Psoas muscle (tissue), 8 donors: Measurements from ENCODE around the gene ABCA12. TPM values are rescaled to one million over a fixed set of nuclear protein-coding genes. Genes with fewer than 3 reads are reported as not detected.

Experiments used
- ATAC-seq, 4 donors: fragments of 200-7000 bp; cut with Tn5 transposase; one replicate each; pipeline ENCODE4 v1.9.1; 2020; ENCODE audit warnings: moderate library complexity in 3 of 4, mild to moderate bottlenecking in 2 of 4
- DNase-seq, 2 donors: peaks; one replicate each; pipeline ENCODE4 v3.0.0-alpha.2; 2020
- H3K27ac ChIP-seq: fragments of 200-600 bp; one replicate; pipeline ENCODE4 v1.8.0; 2022
- H3K27me3 ChIP-seq, 3 donors: fragments of 200-600 bp in 1 of 3; one replicate each; pipeline versions ENCODE4 v1.6.1 to v1.8.0; 2013 to 2022; ENCODE audit warnings: low read length in 2 of 3, mild to moderate bottlenecking in 2 of 3, moderate library complexity in 1 of 3; ENCODE audit not compliant: insufficient read depth in 3 of 3
- H3K36me3 ChIP-seq, 2 donors: fragments of 200-600 bp in 1 of 2; one replicate each; pipeline versions ENCODE4 v1.6.1 to v1.8.0; 2013 to 2022; ENCODE audit warnings: low read depth in 1 of 2, mild to moderate bottlenecking in 1 of 2, moderate library complexity in 1 of 2; ENCODE audit not compliant: insufficient read depth in 1 of 2
- H3K4me1 ChIP-seq: fragments of 200-600 bp; one replicate; pipeline ENCODE4 v1.8.0; 2022
- H3K4me3 ChIP-seq: fragments of 200-600 bp; one replicate; pipeline ENCODE4 v1.8.0; 2022; ENCODE audit warnings: mild to moderate bottlenecking
- H3K9me3 ChIP-seq: fragments of 200-600 bp; one replicate; pipeline ENCODE4 v1.8.0; 2022
- CTCF ChIP-seq: fragments of 200-600 bp; IDR thresholded peaks from one replicate; pipeline ENCODE4 v1.8.0; 2022; ENCODE audit warnings: antibody characterized with exemption
- WGBS, 3 donors: extraction: QIAGEN DNeasy Blood & Tissue Kit; methylation state at CpG; one replicate each; pipeline versions ENCODE4 v1.1.6 to v1.1.7; 2013; 5-methylcytosine and 5-hydroxymethylcytosine counted together
- intact Hi-C, 2 donors: fragments of 100-400 bp; cut with DNase I; formaldehyde crosslinking; loops; one replicate each; pipeline versions ENCODE4 v1.11.0 to v1.14.2; 2022
- polyA plus RNA-seq, 3 donors: library from polyadenylated mRNA; stranded (reverse); fragments of 200-250 nt; gene quantifications; one replicate each; pipeline ENCODE4 v1.2.3, GENCODE V29; 2013
- total RNA-seq, 4 donors: library from RNA; stranded (reverse); fragmentation: NEBNext Ultra II Directional in 2 of 4; extraction: Animal tissue kit (Norgen Biotek cat#: 25700) in 2 of 4; gene quantifications; one replicate each; pipeline versions ENCODE4 v1.2.1 to v1.2.4, GENCODE V29; 2021 to 2023
- donor health status: healthy with polysubstance abuse.
- donor health status: DM: no; HTN: no; CAD: no; lungs with moderate emphysema.
- donor health status: Bipolar disorder and iron deficiency.
- donor health status: healthy.
- donor health status: DM: yes; HTN: yes; CAD: no.
- donor health status: DM: no; HTN: no; CAD: no.
- donor health status: DM: no; HTN: no; CAD: no.
- donor health status: DM: yes; HTN: yes; CAD: no.

The ABCA12 gene
- total and polyA plus RNA-seq, 7 donors: not detected

- no peaks in the 10 kb centered on the region for H3K9me3 ChIP-seq
- no peak overlapping the region for H3K4me3 ChIP-seq
- no peak for TF ChIP-seq CTCF
- no peaks in the 10 kb centered on the region for H3K36me3 ChIP-seq
- ATAC-seq (no peak), DNase-seq (no peak)
- 46 to 54% (median 53%) methylated on average over 2 of the region's 2 CpGs for WGBS, 3 donors
- no peaks in the 10 kb centered on the region for H3K27me3 ChIP-seq
- intact Hi-C loops: no loop called here
- H3K4me1 ChIP-seq: no peaks in the 10 kb centered on the region
- no peak overlapping the region for H3K27ac ChIP-seq
Measured at GRCh38 chr2:215010390-215010789, 128.0 kb downstream of the ABCA12 start.

- no peak overlapping the region for H3K27ac ChIP-seq
- intact Hi-C loops: loop anchor here in 1 of 2 donors (10.0 kb wide), 1 partner anchor 1198 kb away; no protein-coding TSS in a partner anchor
- H3K4me3 ChIP-seq: no peak overlapping the region
- no peak for TF ChIP-seq CTCF
- H3K9me3 ChIP-seq: no peaks in the 10 kb centered on the region
- no peaks in the 10 kb centered on the region for H3K4me1 ChIP-seq
- DNase-seq: no peak
- H3K27me3 ChIP-seq: peaks cover 0 to 5% (median 0%) of the 10 kb centered on the region in 3 donors
- H3K36me3 ChIP-seq: no peaks in the 10 kb centered on the region
- WGBS, 3 donors: 13 to 17% (median 13%) methylated on average over 4 of the region's 4 CpGs
- no peak for ATAC-seq
Measured at GRCh38 chr2:215003001-215003400, 135.4 kb downstream of the ABCA12 start.

GRCh38 chr2:215002500-215002899 is 135.9 kb downstream of the ABCA12 start:
- DNase-seq (no peak), ATAC-seq (no peak)
- no peak overlapping the region for H3K4me3 ChIP-seq
- H3K27me3 ChIP-seq: peaks cover 0 to 5% (median 0%) of the 10 kb centered on the region in 3 donors
- H3K9me3 ChIP-seq: no peaks in the 10 kb centered on the region
- 25 to 29% (median 28%) methylated on average over 5 of the region's 5 CpGs for WGBS, 3 donors
- TF ChIP-seq CTCF: peak; percentile 50
- H3K36me3 ChIP-seq: no peaks in the 10 kb centered on the region
- no peak overlapping the region for H3K27ac ChIP-seq
- no peaks in the 10 kb centered on the region for H3K4me1 ChIP-seq
- intact Hi-C loops: loop anchor here in 1 of 2 donors (10.0 kb wide), 1 partner anchor 1198 kb away; no protein-coding TSS in a partner anchor

- ATAC-seq: no peak
- intact Hi-C loops: loop anchor here in 1 of 2 donors (10.0 kb wide), 1 partner anchor 1196 kb away; no protein-coding TSS in a partner anchor
- Histone ChIP-seq H3K9me3 (no peaks in the 10 kb centered on the region), H3K27ac (no peak overlapping the region), H3K27me3 (peaks cover 0 to 5% (median 0%) of the 10 kb centered on the region in 3 donors), H3K4me3 (no peak overlapping the region), H3K4me1 (no peaks in the 10 kb centered on the region), H3K36me3 (no peaks in the 10 kb centered on the region)
- 69 to 81% (median 78%) methylated on average over 3 of the region's 3 CpGs for WGBS, 3 donors
- no peak for TF ChIP-seq CTCF
- no peak for DNase-seq
Measured at GRCh38 chr2:215000721-215001120, 137.7 kb downstream of the ABCA12 start.
